Cardiac atrium fibroblast (primary cell): ENCODE measurements around the gene RBMX. TPM values are rescaled to one million over a fixed set of nuclear protein-coding genes. Genes with fewer than 3 reads are reported as not detected.

ENCODE experiments used
- total RNA-seq: library from RNA; depleted of rRNA; stranded (reverse); fragments of >200 nt; gene quantifications from 2 replicates; pipeline ENCODE4 v1.2.3, GENCODE V29; 2015

The RBMX gene
- total RNA-seq, result 131 and 143 TPM in 2 replicates

GRCh38 chrX:136880452-136881013 is at the start of gene RBMX:
Gene RBMX, minus strand, starts transcription at chrX:136880725. Its CDS starts 1,298 bp downstream, at chrX:136879427.

Other genes starting within 250 kb of the RBMX start
- not detected in 2 replicates for gene CD40LG, start 232.6 kb downstream of the RBMX start, total RNA-seq
- gene ARHGEF6, start 99.8 kb downstream of the RBMX start, total RNA-seq, result 5.3 and 8.5 TPM in 2 replicates
- gene GPR101, start 153.3 kb upstream of the RBMX start, total RNA-seq, result not detected in 2 replicates